Superior temporal gyrus (tissue), 1 donor: ENCODE data around the gene SPATA1.
"Not testable (repeated sequence)": the region's sequence is repeated elsewhere in the genome, so short reads cannot be mapped to it uniquely, and the experiment has no call there.

Experiments used
- DNase-seq: peaks from one replicate; pipeline ENCODE4 v3.0.0-alpha.2; 2016; ENCODE audit errors: extremely low spot score

SPATA1 gene

GRCh38 chr1:84594959-84595358 lies 88.8 kb downstream of the SPATA1 start:
- DNase-seq: not testable (repeated sequence)

GRCh38 chr1:84597011-84597410 lies 90.8 kb downstream of the SPATA1 start:
- no peak for DNase-seq

- DNase-seq: no peak
Measured at GRCh38 chr1:84598418-84598817, 92.2 kb downstream of the SPATA1 start.

GRCh38 chr1:84598846-84599741 lies 92.9 kb downstream of the SPATA1 start:
- peak; percentile 64 for DNase-seq

DNA sequence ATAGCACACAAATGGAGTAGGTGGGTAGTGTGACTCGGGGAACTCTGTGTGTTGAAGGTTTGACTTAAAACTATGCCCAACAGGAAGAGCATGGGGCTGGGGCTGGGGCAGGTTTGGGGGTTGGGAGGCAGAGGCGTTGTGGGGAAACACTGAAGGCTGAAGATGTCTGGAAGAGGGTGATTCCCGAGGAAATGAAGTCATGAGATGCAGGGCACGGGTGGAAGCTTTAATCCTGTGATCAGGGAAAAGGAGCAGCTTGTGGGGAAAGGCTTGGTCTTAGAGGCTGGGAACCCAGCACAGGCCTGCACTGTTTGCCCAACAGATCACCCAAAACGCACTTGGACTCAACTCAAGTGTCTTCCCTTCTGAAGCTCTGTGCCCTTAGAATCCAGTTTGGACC lies 94.6 kb downstream of the SPATA1 start:
- no peak for DNase-seq

GRCh38 chr1:84603223-84603622 lies 97.0 kb downstream of the SPATA1 start:
- DNase-seq: no peak

GRCh38 chr1:84603941-84604830 lies 98.0 kb downstream of the SPATA1 start:
- DNase-seq: no peak

DNA sequence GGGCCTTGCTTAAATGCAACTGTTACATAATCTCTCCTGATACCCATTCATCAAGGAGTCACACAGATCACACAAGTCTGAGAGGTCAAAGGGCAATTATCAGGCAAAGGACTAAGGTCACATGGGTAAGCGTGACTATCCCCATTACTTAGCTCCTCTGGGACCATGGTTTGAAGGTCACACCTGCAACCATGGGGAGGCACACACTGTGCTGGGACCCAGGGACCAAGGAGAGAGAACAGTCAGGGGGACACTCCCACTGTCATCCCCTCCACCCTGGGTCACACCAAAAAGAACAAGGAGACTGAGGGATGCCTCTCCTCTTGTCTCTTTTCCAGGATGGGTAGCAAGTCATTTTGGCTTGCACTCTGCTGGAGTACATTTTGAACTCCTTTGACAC lies 99.0 kb downstream of the SPATA1 start:
- DNase-seq: no peak

DNA sequence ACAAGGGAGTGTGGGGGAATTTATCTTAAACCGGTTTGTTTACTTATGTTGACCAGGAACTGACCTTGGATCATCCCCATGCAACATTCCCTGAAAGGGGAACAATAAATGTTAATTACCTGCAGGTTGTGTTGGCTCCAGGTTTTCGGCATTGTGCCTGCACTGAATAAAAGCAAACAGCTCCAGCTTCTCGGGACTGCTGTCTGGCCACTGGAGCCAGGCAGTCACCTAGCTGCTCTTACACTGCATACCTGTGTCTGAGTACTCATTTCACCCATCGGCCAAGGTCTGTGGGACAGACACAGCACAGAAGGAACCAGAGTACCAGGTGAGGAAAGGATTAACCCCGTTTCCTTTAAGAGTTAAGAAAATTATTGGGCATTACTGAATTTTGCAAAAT lies 100.8 kb downstream of the SPATA1 start:
- no peak for DNase-seq

- no peak for DNase-seq
Measured at GRCh38 chr1:84611091-84611490, 104.9 kb downstream of the SPATA1 start.

- DNase-seq: no peak
Measured at GRCh38 chr1:84611796-84612195, 105.6 kb downstream of the SPATA1 start.

DNA sequence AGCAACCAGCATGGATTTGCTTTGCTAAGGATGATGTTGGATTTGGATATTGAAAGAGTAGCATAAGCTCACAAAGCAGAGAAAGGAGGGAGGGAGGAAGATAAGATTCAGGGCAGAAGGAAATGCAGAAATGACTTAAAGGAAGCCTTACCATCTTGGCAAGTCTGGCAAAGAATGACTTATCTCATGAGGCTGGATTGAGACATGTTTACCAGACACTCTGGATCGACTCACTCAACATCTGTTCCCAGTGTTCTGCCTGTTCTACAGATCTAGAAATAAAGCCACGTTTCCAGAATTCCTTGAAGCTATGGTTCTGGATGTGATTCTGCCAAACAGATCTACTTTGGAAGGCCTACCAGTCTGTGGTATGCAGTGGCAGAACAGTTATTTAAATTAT lies 106.8 kb downstream of the SPATA1 start:
- peak; percentile 61 for DNase-seq

DNA sequence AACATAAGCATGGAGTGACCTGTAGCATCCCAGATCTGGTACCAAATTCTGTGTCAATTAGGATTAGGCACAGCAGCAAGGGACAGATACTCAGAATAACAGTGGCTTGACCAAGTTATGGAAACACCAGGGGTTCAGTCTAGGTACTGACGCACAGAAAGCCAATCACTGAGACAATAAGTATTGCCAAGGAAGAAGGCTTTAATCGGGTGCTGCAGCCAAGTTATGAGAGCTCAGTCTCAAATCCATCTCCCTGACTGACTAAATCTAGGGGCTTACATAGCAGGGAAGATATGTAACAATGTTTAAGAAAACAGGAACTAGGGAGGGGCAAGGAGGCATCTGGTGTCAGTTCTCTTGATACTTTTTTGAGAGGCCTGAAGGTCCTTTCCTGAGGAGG lies 107.7 kb downstream of the SPATA1 start:
- DNase-seq: no peak

DNA sequence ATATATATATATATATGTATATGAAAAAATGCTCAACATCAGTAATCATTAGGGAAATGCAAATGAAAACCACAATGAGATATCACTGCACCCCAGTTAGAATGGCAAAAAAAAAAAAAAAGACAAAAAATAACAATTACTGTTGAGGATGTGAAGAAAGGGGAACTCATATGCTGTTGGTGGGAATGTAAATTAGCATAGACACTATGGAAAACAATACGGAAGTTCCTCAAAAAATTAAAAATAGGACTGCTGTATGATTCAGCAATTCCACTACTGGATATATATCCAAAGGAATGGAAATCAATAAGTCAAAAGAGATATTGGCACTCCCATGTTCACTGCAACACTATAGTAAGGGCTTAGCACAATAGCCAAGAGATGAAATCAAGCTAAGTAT lies 109.6 kb downstream of the SPATA1 start:
- DNase-seq: no peak
